Measurements from ENCODE around the gene BPIFA2.

BPIFA2 gene

DNA sequence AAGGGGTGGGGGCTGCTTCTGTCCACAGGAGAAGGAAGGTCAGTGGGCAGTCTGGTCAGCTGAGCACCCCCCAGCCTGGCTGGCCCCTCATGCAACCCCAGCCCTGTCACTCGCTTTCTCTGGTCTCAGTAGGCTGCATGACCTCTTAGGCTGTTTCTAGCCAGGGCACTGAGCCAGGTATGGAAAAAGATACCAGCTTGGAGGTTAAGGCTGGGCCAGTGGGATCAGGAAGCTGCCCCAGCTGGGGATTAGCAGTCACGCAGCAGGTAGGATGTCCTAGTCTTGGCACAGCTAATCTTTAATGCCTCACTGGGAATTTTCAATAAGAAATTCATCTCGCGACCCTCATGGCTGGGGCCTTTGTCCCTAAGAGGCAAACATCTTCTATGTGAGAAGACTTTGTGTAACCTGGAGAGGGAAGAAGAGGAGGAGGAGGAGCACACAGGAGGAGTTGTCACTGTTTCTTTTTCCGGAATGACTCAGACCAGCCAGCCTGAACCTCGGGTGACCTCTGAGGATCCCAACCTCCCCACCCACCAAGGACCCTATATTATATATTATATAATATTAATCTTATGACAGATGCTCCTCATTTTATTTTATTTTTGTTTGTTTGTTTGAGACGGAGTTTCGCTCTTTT is 2.4 kb upstream of the BPIFA2 start:
- TF ChIP-seq, protein P1, sequence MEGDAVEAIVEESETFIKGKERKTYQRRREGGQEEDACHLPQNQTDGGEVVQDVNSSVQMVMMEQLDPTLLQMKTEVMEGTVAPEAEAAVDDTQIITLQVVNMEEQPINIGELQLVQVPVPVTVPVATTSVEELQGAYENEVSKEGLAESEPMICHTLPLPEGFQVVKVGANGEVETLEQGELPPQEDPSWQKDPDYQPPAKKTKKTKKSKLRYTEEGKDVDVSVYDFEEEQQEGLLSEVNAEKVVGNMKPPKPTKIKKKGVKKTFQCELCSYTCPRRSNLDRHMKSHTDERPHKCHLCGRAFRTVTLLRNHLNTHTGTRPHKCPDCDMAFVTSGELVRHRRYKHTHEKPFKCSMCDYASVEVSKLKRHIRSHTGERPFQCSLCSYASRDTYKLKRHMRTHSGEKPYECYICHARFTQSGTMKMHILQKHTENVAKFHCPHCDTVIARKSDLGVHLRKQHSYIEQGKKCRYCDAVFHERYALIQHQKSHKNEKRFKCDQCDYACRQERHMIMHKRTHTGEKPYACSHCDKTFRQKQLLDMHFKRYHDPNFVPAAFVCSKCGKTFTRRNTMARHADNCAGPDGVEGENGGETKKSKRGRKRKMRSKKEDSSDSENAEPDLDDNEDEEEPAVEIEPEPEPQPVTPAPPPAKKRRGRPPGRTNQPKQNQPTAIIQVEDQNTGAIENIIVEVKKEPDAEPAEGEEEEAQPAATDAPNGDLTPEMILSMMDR (IDR thresholded peaks at IDR 0.05; ENCODE audit: extremely low read depth, insufficient read depth, missing control alignments) = no peak
- in situ Hi-C loops (cut with MboI; ENCODE audit: low pct_unique_long_range_greater_than_20kb, low sequenced_read_pairs, unreplicated experiment) = no loop called here

DNA sequence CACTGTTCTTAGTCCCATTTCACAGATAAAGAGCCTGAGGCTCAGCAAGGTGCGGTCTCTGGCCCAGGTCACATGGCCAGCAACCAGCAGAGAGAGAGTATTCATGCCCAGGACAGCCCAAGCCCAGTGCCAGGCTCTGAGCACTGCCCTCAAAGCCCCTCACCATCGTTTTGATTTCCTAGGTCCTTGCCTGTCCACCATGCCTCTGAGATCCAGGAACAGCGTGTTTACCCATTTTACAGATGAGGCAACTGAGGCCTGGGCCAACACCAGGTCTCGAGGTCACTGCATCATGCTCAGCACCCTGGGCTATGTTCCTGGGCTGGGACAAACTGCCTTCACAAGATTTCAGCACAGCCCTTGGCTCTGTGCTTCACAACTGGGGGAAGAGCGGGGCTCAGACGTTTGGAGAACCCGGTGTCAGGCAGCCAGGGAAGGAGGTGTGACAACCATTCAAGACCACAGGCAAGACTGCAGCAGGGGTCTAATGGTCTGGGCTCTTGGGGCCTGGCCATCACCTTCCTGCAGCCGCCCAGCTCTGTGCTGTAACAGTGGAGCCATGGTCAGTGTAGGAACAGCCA is 1.3 kb upstream of the BPIFA2 start:
- TF ChIP-seq, protein P1 (IDR thresholded peaks at IDR 0.05; ENCODE audit: extremely low read depth, insufficient read depth, missing control alignments) = no peak
- in situ Hi-C loops (cut with MboI; ENCODE audit: low pct_unique_long_range_greater_than_20kb, low sequenced_read_pairs, unreplicated experiment) = no loop called here
- DNase-seq (ENCODE audit: low spot score) = no peak

More for the DNA sequence above, 2.4 kb upstream of the BPIFA2 start:
- DNase-seq (ENCODE audit: low spot score) = no peak

DNA sequence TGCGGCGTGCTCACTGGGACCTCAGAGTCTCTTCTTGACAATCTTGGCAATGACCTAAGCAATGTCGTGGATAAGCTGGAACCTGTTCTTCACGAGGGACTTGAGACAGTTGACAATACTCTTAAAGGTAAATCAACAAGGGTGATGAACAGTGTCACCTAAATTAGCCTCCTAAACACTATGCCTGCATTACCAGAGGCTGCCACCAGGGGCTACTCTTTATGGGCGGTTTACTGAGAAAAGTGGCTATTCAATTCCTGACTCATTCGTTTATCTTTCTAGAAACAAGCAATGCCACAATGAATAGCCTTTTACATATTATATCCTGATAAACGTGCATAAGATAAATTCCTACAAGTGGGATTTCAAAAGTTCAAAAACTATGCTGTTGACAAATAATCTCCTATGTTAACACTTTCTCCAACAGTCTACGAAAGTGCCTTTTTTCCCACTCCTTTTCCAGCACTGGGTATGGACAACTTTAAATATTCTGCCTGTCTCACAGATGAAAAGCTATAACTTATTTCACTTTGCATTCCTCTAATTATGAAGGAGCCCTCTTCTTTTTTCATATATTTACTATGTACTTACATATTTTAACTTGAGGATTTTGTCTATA is 1.3 kb downstream of the BPIFA2 start:
- TF ChIP-seq, protein P1 (IDR thresholded peaks at IDR 0.05; ENCODE audit: extremely low read depth, insufficient read depth, missing control alignments) = peak; percentile 17
- DNase-seq (ENCODE audit: low spot score) = no peak
- in situ Hi-C loops (cut with MboI; ENCODE audit: low pct_unique_long_range_greater_than_20kb, low sequenced_read_pairs, unreplicated experiment) = no loop called here

DNA sequence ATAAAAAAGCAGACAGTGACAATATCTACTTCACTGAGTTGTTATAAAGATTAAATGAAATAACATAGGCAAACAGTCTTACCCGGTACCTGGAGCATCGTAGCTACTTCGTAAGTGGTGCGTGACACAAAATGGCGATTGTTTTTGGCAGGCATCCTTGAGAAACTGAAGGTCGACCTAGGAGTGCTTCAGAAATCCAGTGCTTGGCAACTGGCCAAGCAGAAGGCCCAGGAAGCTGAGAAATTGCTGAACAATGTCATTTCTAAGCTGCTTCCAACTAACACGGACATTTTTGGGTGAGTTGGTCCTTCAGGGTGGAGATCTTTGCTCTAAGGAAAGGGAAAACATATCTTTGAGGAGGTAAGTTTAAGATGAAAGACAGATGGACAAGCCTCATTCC is 4.8 kb downstream of the BPIFA2 start:
- DNase-seq (ENCODE audit: low spot score) = no peak
- TF ChIP-seq, protein P1 (IDR thresholded peaks at IDR 0.05; ENCODE audit: extremely low read depth, insufficient read depth, missing control alignments) = no peak
- in situ Hi-C loops (cut with MboI; ENCODE audit: low pct_unique_long_range_greater_than_20kb, low sequenced_read_pairs, unreplicated experiment) = no loop called here

DNA sequence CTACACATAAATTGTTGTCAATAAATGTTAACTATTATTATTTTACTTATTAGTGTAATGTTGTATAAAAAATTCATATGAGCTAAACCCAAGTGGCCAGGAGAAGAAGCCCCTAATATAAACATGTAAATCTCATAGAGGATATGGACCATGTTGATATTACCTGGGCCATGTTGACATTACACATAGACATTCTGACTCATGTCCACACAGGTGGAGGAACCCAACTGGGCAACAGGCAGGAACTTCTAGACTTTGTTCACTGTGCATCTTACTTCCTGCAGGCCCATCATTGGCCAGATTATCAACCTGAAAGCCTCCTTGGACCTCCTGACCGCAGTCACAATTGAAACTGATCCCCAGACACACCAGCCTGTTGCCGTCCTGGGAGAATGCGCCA is 7.2 kb downstream of the BPIFA2 start:
- DNase-seq (ENCODE audit: low spot score) = no peak
- in situ Hi-C loops (cut with MboI; ENCODE audit: low pct_unique_long_range_greater_than_20kb, low sequenced_read_pairs, unreplicated experiment) = no loop called here
- TF ChIP-seq, protein P1 (IDR thresholded peaks at IDR 0.05; ENCODE audit: extremely low read depth, insufficient read depth, missing control alignments) = no peak

DNA sequence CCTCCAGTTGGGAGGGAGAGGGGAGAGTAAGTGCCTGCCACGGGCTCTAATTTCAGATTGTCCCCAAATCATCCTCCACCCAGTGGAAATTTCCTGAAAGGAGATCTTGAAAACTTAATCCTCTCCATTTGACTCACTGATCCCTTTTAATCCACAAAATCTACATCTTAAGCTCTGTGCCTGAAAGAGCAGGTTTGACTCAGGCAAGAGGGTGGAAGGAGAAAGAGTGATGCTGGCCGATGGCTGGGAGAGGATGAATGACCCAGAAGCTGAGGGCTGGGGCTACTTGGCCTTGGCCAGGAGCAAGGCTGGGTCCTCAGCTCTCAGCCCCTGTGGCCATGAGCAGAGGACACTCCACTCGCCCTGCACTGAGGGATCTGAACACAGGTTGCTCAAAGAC is 8.1 kb downstream of the BPIFA2 start:
- no peak for DNase-seq (ENCODE audit: low spot score)
- TF ChIP-seq, protein P1 (IDR thresholded peaks at IDR 0.05; ENCODE audit: extremely low read depth, insufficient read depth, missing control alignments) = no peak
- in situ Hi-C loops (cut with MboI; ENCODE audit: low pct_unique_long_range_greater_than_20kb, low sequenced_read_pairs, unreplicated experiment) = no loop called here

All from GM13977 (cell line).